ENCODE results near the gene PLEKHG4B.

DNA sequence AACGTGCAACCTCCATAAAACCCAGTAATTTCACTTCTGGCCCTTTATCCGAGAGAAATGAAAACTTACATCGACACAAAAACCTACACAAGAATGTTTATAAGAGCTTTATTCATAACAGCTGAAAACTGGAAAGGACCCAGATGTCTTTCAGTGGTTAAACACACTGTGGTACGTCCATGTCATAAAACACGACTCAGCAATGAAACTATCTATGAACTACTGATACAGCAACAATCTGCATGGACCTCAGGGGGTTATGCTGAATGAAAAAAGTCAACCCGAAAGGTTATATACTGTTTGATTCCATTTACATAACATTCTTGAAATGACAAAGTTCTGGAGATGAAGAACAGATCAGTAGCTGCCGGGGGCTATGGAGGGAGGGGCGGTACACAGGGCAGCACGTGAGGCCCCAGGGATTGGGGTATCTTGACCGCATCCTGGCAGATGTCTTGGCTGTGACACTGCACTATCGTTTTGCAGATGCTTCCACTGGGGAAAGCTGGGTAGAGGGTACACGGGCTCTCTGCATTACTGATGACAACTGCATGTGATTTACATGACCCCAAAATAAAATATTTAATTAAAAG is 121.9 kb downstream of the PLEKHG4B start:
- TF ChIP-seq POLR2A (IDR thresholded peaks at IDR 0.05; ENCODE audit: low read length), result no peak
- no peak for TF ChIP-seq GATA1 (IDR thresholded peaks at IDR 0.05; ENCODE audit: low read depth, low read length)
